ENCODE data around the gene RAD51B. TPM values are rescaled to one million over a fixed set of nuclear protein-coding genes. Genes with fewer than 3 reads are reported as not detected.

RAD51B gene
- total and polyA plus RNA-seq, 2 of the 13 experiments (the other 11 are each of a cell fraction or from before 2014, with no cell fraction given), result 7.0 to 9.5 TPM

GRCh38 chr14:68349900-68350629 is 530.5 kb downstream of the RAD51B start (continued):
- no peak for TF ChIP-seq KIAA2018 (CRISPR knock-in tag; IDR thresholded peaks at IDR 0.05; ENCODE audit: borderline replicate concordance)
- peak; percentile 85; the same call in 1 of the 2 replicates for TF ChIP-seq EHMT2 (IDR thresholded peaks at IDR 0.05; ENCODE audit: borderline replicate concordance, low read depth, low read length)
- no peak; the same call in 1 of the 2 replicates for TF ChIP-seq PAWR (CRISPR knock-in tag; IDR thresholded peaks at IDR 0.05; ENCODE audit: borderline replicate concordance)
- TF ChIP-seq ZFP36L1 (CRISPR knock-in tag; IDR thresholded peaks at IDR 0.05), result peak; percentile 57; the same call in 1 of the 2 replicates
- TF ChIP-seq HNF1B (CRISPR knock-in tag; IDR thresholded peaks at IDR 0.05), result 0 out of 2 replicates have a peak, but pooled peaks have one; percentile 47
- 0 out of 2 replicates have a peak, but pooled peaks have one; percentile 54 for TF ChIP-seq STAT6 (CRISPR knock-in tag; IDR thresholded peaks at IDR 0.05; ENCODE audit: borderline replicate concordance)
- no peak for TF ChIP-seq ZNF343 (CRISPR knock-in tag; IDR thresholded peaks at IDR 0.05)
- TF ChIP-seq ZNF784 (CRISPR knock-in tag; IDR thresholded peaks at IDR 0.05; ENCODE audit: borderline replicate concordance), result no peak
- TF ChIP-seq ZBTB7A (CRISPR knock-in tag; IDR thresholded peaks at IDR 0.05), result no peak
- peak; percentile 92 for TF ChIP-seq ATF2 (CRISPR knock-in tag; IDR thresholded peaks at IDR 0.05)

All from HepG2 (cell line).